T-helper 2 cell treated with Interferon-gamma antibody and Interleukin-4, amounts not matched to agents 5 μg/mL and 100 μg/mL, for 36 hours (primary cell): ENCODE measurements around the gene ZNF366.
A peak's percentile ranks its signal among the peaks of the same experiment; 100 is the strongest.

ENCODE experiments used
- DNase-seq: peaks from one replicate; pipeline ENCODE4 v3.0.0; 2021; ENCODE audit warnings: low spot score
- H3K27ac Mint-ChIP-seq: one replicate; pipeline ENCODE4 v1.8.0; 2021; ENCODE audit warnings: mild to moderate bottlenecking, mixed read lengths
- H3K27me3 Mint-ChIP-seq: one replicate; pipeline ENCODE4 v1.8.0; 2021; ENCODE audit warnings: low read depth, mixed read lengths
- H3K36me3 Mint-ChIP-seq: one replicate; pipeline ENCODE4 v1.8.0; 2021; ENCODE audit warnings: low read depth, mixed read lengths
- H3K4me1 Mint-ChIP-seq: one replicate; pipeline ENCODE4 v1.8.0; 2021; ENCODE audit warnings: low read depth, mixed read lengths
- H3K4me3 Mint-ChIP-seq: one replicate; pipeline ENCODE4 v1.8.0; 2022; ENCODE audit warnings: mild to moderate bottlenecking, moderate library complexity, mixed read lengths
- H3K9me3 Mint-ChIP-seq: one replicate; pipeline ENCODE4 v1.8.0; 2021; ENCODE audit warnings: mixed read lengths

The ZNF366 gene

DNA sequence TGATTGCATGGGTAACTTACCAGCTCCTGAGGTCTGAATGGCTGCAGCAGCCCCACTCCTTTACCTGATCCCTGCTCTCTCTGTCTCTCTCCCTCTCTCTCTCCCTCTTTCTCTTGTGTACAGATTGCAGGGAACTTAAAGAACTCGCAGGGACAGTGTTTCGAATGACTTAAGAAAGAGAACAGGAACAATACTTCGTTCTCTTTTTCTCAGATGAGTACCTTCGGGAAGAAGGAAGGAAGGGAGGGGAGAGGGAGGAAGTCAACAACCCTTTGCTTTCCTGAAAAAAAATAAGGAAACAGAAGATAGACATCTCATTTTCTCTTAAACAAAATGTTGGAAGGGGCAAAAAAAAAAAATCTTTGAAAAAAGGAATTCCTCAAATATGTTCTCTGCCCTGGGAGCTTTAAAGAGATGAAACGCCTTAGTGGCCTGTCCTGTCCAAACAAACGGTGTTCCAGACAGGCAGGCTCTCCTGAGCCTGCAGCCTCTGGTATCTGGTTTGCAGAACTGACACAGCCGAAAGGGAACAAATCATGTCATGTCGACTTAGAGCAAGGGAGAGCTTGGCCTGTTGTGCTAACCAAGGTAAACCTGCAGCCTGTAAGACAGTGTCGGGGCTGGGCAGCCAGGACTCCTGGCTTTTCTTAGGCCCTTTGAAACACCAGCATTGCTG, at the start of gene ZNF366:
TSS of gene ZNF366 (minus strand) at position 180 of the 676 bp plus-strand sequence. CDS start 45,914 bp downstream, outside the sequence.
- Mint-ChIP-seq H3K4me3 (no peak within 1 kb of the TSS), H3K27ac (no peak within 1 kb of the TSS), H3K36me3 (no peaks in the 10 kb centered on the region), H3K27me3 (peaks cover 8% of the 10 kb centered on the region), H3K9me3 (no peaks in the 10 kb centered on the region), H3K4me1 (peaks cover 5% of the 10 kb centered on the region)
- no peak for DNase-seq

DNA sequence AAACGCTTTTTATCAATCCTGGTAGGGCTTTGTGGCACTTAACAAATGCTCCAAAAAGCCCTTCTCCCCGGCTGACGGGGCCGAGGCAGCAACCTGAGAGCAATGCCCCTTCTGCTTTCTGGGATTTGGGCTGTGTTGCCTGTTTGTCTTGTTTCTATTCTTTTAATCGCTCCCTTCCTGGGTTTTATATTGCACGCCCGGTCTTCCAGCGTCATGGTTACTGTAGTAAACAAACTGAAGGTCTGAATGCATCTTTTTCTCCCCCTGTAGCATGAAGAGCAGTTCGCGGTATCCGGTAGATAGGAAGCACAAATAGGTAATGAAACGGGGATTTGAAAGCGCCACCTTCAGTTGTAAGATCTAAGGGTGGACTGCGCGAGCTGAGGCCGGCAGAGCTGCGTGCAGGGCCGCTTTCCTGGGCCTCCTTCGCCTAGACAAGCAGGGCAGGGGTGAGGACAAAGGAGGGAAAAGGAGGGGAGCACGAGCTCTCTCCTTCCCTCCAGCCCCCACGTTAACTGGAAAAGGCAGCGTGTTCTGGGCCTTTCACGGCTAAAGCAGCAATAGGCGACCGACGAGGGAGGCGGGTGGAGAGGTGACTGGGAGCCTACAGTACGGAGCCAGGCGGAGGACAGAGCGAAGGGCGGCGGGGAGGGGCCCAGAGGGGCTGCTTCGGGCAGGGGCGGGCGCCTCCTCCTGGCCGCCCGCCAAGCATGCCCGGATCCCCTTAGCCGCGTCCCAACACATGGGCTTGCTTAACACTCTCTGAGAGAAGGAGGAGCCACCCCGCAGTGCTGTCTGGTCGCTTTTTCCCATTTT, 49.3 kb upstream of the ZNF366 start:
- no peak overlapping the region for H3K27ac Mint-ChIP-seq
- H3K9me3 Mint-ChIP-seq, result no peaks in the 10 kb centered on the region
- H3K27me3 Mint-ChIP-seq, result peaks cover 34% of the 10 kb centered on the region
- DNase-seq, result peak; percentile 5
- H3K36me3 Mint-ChIP-seq, result no peaks in the 10 kb centered on the region
- peaks cover 10% of the 10 kb centered on the region for H3K4me1 Mint-ChIP-seq
- H3K4me3 Mint-ChIP-seq, result peak overlapping the region; percentile 60

DNA sequence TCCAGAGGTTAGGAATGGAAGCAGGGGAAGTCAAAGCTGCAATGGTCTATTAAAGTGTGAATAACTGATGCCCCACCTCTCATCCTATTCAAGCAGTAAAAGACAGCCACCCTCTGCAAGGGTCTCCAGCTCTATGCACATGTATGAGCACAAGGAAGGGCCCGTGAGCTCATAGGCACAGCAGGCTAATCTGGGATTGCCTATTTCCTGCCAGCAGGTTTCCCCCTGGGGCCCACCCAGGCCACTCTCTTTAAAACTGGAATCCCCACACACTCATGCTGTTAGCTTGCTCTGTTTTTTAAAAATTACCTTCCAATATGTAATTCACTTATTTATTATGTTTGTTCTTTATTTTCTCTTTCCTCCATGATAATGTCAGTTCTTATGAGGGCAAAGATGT, 48.7 kb upstream of the ZNF366 start:
- Mint-ChIP-seq H3K9me3 (no peaks in the 10 kb centered on the region), H3K27me3 (peaks cover 34% of the 10 kb centered on the region), H3K27ac (no peak overlapping the region), H3K4me3 (no peak overlapping the region), H3K36me3 (no peaks in the 10 kb centered on the region), H3K4me1 (peaks cover 10% of the 10 kb centered on the region)
- DNase-seq, result no peak

DNA sequence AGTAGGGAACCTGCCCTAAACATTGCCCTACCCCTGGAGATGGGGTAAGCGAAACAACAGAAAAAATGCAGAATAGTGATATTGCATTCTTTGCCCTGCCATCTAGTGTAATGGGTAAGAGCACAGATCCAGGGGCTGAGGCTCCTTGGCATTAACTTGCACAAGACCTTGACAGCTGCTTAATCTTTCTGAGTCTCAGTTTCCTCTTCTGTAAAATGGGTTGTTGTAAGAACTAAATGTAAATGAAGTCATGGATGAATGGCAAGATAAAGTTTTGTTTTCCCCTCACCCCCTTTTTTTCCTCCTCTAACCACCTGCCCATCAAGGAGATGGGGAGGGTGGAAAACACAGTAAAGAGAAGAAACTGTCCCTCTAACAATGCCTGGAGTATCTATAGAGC, 47.7 kb upstream of the ZNF366 start:
- H3K36me3 Mint-ChIP-seq, result no peaks in the 10 kb centered on the region
- H3K27me3 Mint-ChIP-seq, result peaks cover 32% of the 10 kb centered on the region
- no peak overlapping the region for H3K27ac Mint-ChIP-seq
- DNase-seq, result no peak
- no peak overlapping the region for H3K4me3 Mint-ChIP-seq
- H3K4me1 Mint-ChIP-seq, result peaks cover 10% of the 10 kb centered on the region
- no peaks in the 10 kb centered on the region for H3K9me3 Mint-ChIP-seq

DNA sequence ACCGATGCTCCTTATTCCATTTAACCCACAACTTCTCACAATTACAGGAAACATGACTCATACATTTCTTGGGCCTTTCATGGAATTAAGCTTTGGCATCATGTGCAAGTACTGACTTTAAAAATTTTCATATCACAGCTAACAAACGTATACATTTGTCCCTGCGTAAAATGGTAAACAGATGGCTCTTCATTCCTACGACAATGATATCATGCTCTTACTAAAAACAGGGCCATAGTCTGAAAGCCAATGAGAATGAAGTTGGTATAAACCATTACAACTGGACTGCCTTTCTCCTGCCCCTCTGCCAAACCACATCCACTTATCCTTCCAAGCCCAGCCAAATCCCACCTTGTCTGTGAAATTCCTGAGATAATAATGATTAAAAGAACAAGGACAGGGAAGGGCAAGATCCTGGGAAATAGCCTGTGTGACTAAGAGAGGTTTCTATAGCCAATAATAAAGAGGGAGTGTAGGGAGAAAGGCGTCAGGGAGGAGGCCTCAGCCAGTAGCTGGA, 44.9 kb upstream of the ZNF366 start:
- Mint-ChIP-seq H3K4me1 (peaks cover 8% of the 10 kb centered on the region), H3K27ac (no peak overlapping the region), H3K36me3 (no peaks in the 10 kb centered on the region), H3K27me3 (peaks cover 30% of the 10 kb centered on the region), H3K9me3 (no peaks in the 10 kb centered on the region), H3K4me3 (no peak overlapping the region)
- DNase-seq, result no peak

- no peaks in the 10 kb centered on the region for H3K36me3 Mint-ChIP-seq
- peaks cover 29% of the 10 kb centered on the region for H3K27me3 Mint-ChIP-seq
Measured at GRCh38 chr5:72550595-72550994, 43.4 kb upstream of the ZNF366 start.

GRCh38 chr5:72543811-72544210, 36.6 kb upstream of the ZNF366 start:
- no peaks in the 10 kb centered on the region for H3K36me3 Mint-ChIP-seq
- DNase-seq, result no peak
- H3K27ac Mint-ChIP-seq, result no peak overlapping the region
- peaks cover 19% of the 10 kb centered on the region for H3K27me3 Mint-ChIP-seq
- no peak overlapping the region for H3K4me3 Mint-ChIP-seq
- H3K9me3 Mint-ChIP-seq, result peaks cover 12% of the 10 kb centered on the region
- no peaks in the 10 kb centered on the region for H3K4me1 Mint-ChIP-seq

More at GRCh38 chr5:72550595-72550994, 43.4 kb upstream of the ZNF366 start:
- no peaks in the 10 kb centered on the region for H3K4me1 Mint-ChIP-seq
- DNase-seq, result no peak
- H3K9me3 Mint-ChIP-seq, result peaks cover 10% of the 10 kb centered on the region
- no peak overlapping the region for H3K27ac Mint-ChIP-seq
- no peak overlapping the region for H3K4me3 Mint-ChIP-seq

DNA sequence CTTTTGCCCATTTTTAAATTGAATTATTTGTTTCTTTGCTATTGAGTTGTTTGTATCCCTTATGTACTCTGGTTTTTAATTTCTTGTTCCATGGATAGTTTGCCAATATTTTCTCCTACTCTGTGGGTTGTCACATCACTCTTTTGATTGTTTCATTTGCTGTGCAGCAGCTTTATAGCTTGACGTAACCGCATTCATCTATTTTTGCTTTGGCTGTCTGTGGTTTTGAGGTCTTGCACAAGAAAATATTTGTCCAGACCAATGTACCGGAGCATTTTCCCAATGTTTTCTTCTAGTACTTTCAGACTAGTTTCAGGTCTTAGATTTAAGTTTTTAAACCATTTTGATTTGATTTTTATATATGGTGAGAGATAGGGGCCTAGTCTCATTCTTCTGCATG, 36.2 kb upstream of the ZNF366 start:
- Mint-ChIP-seq H3K4me1 (no peaks in the 10 kb centered on the region), H3K36me3 (no peaks in the 10 kb centered on the region), H3K9me3 (peaks cover 12% of the 10 kb centered on the region), H3K4me3 (no peak overlapping the region), H3K27ac (no peak overlapping the region), H3K27me3 (peaks cover 18% of the 10 kb centered on the region)
- DNase-seq, result no peak

DNA sequence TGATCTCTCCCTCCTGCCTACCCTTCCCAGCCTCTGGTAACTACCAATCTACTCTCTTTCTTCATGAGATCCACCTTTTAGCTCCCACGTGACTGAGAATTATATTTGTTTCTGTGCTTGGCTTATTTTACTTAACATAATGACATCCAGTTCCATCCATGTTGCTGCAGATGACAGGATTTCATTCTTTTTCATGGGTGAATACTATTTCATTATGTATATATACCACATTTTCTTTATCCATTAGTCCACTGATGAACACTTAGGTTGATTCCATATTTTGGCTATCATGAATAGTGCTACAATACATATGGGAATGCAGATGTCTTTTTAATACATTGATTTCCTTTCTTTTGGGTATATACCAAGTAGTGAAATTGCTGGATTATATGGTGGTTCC, 35.5 kb upstream of the ZNF366 start:
- Mint-ChIP-seq H3K9me3 (peaks cover 12% of the 10 kb centered on the region), H3K4me3 (no peak overlapping the region), H3K27ac (no peak overlapping the region), H3K27me3 (peaks cover 16% of the 10 kb centered on the region), H3K4me1 (no peaks in the 10 kb centered on the region), H3K36me3 (no peaks in the 10 kb centered on the region)
- no peak for DNase-seq

GRCh38 chr5:72541501-72542225, 34.5 kb upstream of the ZNF366 start:
- Mint-ChIP-seq H3K9me3 (peaks cover 11% of the 10 kb centered on the region), H3K27ac (no peak overlapping the region), H3K4me1 (no peaks in the 10 kb centered on the region), H3K27me3 (peaks cover 12% of the 10 kb centered on the region), H3K36me3 (no peaks in the 10 kb centered on the region), H3K4me3 (no peak overlapping the region)
- DNase-seq, result no peak

- Mint-ChIP-seq H3K36me3 (no peaks in the 10 kb centered on the region), H3K4me1 (no peaks in the 10 kb centered on the region), H3K27me3 (peaks cover 5% of the 10 kb centered on the region)
Measured at GRCh38 chr5:72540759-72541438, 33.7 kb upstream of the ZNF366 start.

GRCh38 chr5:72539726-72540125, 32.5 kb upstream of the ZNF366 start:
- no peaks in the 10 kb centered on the region for H3K4me1 Mint-ChIP-seq

More at GRCh38 chr5:72540759-72541438, 33.7 kb upstream of the ZNF366 start:
- Mint-ChIP-seq H3K4me3 (no peak overlapping the region), H3K9me3 (peaks cover 4% of the 10 kb centered on the region), H3K27ac (no peak overlapping the region)
- DNase-seq, result no peak

GRCh38 chr5:72539038-72539437, 31.8 kb upstream of the ZNF366 start:
- H3K4me3 Mint-ChIP-seq, result no peak overlapping the region
- H3K27ac Mint-ChIP-seq, result no peak overlapping the region

More at GRCh38 chr5:72539726-72540125, 32.5 kb upstream of the ZNF366 start:
- H3K36me3 Mint-ChIP-seq, result no peaks in the 10 kb centered on the region
- DNase-seq, result no peak
- H3K9me3 Mint-ChIP-seq, result no peaks in the 10 kb centered on the region
- peaks cover 3% of the 10 kb centered on the region for H3K27me3 Mint-ChIP-seq
- no peak overlapping the region for H3K4me3 Mint-ChIP-seq
- H3K27ac Mint-ChIP-seq, result no peak overlapping the region

More at GRCh38 chr5:72539038-72539437, 31.8 kb upstream of the ZNF366 start:
- no peak for DNase-seq
- Mint-ChIP-seq H3K36me3 (no peaks in the 10 kb centered on the region), H3K9me3 (no peaks in the 10 kb centered on the region), H3K27me3 (peaks cover 8% of the 10 kb centered on the region), H3K4me1 (no peaks in the 10 kb centered on the region)
